Large intestine (tissue), 3 donors: Measurements from ENCODE around the gene FRAT2. TPM values are rescaled to one million over a fixed set of nuclear protein-coding genes. Genes with fewer than 3 reads are reported as not detected.

Experiments
- DNase-seq, 2 donors: peaks; one replicate each; pipeline versions ENCODE4 v3.0.0 to v3.0.0-alpha.2; 2013
- H3K27ac ChIP-seq: one replicate; pipeline ENCODE4 v1.5.1; 2013; ENCODE audit warnings: low read length
- H3K27me3 ChIP-seq: 2 replicates; pipeline ENCODE4 v1.6.1; 2013; ENCODE audit warnings: low read length; ENCODE audit not compliant: control insufficient read depth, insufficient read depth
- H3K36me3 ChIP-seq: 2 replicates; pipeline ENCODE4 v1.6.1; 2013; ENCODE audit warnings: low read length; ENCODE audit not compliant: control insufficient read depth, insufficient read depth
- H3K4me1 ChIP-seq: one replicate; pipeline ENCODE4 v1.6.1; 2013; ENCODE audit warnings: low read length; ENCODE audit not compliant: control insufficient read depth, insufficient read depth
- H3K4me3 ChIP-seq: one replicate; pipeline ENCODE4 v1.5.1; 2013; ENCODE audit warnings: low read length
- H3K9me3 ChIP-seq: one replicate; pipeline ENCODE4 v1.6.1; 2013; ENCODE audit warnings: mild to moderate bottlenecking, low read depth, low read length, moderate library complexity; ENCODE audit not compliant: control insufficient read depth
- WGBS: methylation state at CpG from one replicate; pipeline ENCODE4 v1.1.5; 2013; ENCODE audit warnings: low lambda C conversion rate; ENCODE audit not compliant: insufficient coverage; 5-methylcytosine and 5-hydroxymethylcytosine counted together
- polyA plus RNA-seq: library from polyadenylated mRNA; unstranded; fragments of 120-200 nt; gene quantifications from one replicate; pipeline ENCODE4 v1.2.1, GENCODE V29; 2013

FRAT2 gene
- polyA plus RNA-seq, 1 donor, result 26.0 TPM

GRCh38 chr10:97372233-97372875 lies 37.8 kb upstream of the FRAT2 start:
- H3K27ac ChIP-seq, result no peak overlapping the region
- no peaks in the 10 kb centered on the region for H3K4me1 ChIP-seq
- H3K9me3 ChIP-seq, result no peaks in the 10 kb centered on the region
- H3K36me3 ChIP-seq, result peaks cover 67% of the 10 kb centered on the region
- no peak for DNase-seq
- no peaks in the 10 kb centered on the region for H3K27me3 ChIP-seq
- H3K4me3 ChIP-seq, result no peak overlapping the region
- no CpG with 5 or more reads among the region's 7 CpGs for WGBS

DNA sequence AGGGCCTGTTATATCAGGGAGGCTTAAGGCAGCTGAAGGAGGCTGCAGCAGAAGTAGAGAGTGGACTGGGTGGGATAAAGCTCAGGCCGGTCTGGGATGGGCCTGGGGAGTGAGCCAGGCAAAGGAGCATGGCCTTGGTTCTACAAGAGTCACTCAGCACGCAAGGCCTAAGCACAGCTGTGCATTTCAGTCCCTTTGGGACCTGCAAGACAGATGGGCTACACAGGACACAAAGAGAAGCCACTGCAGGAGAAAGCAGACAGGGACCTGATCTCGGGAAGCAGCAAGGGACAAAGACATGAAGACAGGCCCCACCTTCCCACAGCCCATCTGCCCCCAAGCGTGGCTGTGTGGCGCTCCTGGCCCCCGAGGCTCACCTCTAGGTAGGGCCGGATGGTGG lies 37.2 kb upstream of the FRAT2 start:
- no CpG with 5 or more reads among the region's 7 CpGs for WGBS
- H3K9me3 ChIP-seq, result no peaks in the 10 kb centered on the region
- no peak overlapping the region for H3K27ac ChIP-seq
- H3K36me3 ChIP-seq, result peaks cover 73% of the 10 kb centered on the region
- DNase-seq, result no peak
- no peaks in the 10 kb centered on the region for H3K4me1 ChIP-seq
- no peaks in the 10 kb centered on the region for H3K27me3 ChIP-seq
- H3K4me3 ChIP-seq, result no peak overlapping the region

DNA sequence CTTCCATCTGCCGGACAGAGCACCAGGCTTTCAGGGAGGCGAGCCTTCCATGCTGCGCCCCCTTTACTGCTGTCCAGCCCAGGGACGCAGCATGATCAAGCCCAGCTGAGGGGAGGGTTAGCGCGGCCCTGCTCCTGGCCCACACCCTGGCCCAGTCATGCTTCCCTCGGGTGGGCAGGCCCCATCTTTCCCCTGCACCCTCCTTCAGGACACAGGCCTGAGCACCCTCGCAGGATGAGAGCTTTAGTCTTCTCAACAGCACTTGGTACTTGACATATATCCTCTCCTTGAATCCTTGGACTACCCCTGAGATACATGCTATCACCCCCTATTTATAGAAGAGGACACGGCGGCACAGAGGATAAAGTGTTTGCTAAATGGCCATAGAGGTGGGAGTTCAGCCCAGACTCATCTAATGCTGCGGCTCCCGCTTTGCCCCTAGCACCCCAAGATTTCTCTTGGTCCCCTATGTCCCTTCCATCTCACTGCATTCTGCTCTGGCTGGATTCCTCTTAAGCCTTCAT lies 32.7 kb upstream of the FRAT2 start:
- no peaks in the 10 kb centered on the region for H3K27me3 ChIP-seq
- H3K27ac ChIP-seq, result no peak overlapping the region
- H3K36me3 ChIP-seq, result peaks cover 86% of the 10 kb centered on the region
- DNase-seq, result no peak
- H3K4me3 ChIP-seq, result no peak overlapping the region
- no peaks in the 10 kb centered on the region for H3K9me3 ChIP-seq
- H3K4me1 ChIP-seq, result no peaks in the 10 kb centered on the region
- no CpG with 5 or more reads among the region's 12 CpGs for WGBS

GRCh38 chr10:97366572-97366971 lies 32.0 kb upstream of the FRAT2 start:
- Histone ChIP-seq H3K36me3 (peaks cover 80% of the 10 kb centered on the region), H3K27ac (no peak overlapping the region)
- no CpG with 5 or more reads among the region's 11 CpGs for WGBS

GRCh38 chr10:97365761-97366351 lies 31.3 kb upstream of the FRAT2 start:
- no peak for DNase-seq
- Histone ChIP-seq H3K4me3 (no peak overlapping the region), H3K27me3 (no peaks in the 10 kb centered on the region), H3K36me3 (peaks cover 72% of the 10 kb centered on the region), H3K4me1 (no peaks in the 10 kb centered on the region), H3K27ac (no peak overlapping the region), H3K9me3 (no peaks in the 10 kb centered on the region)
- WGBS, result 97% methylated on average over 5 of the region's 19 CpGs

More at GRCh38 chr10:97366572-97366971, 32.0 kb upstream of the FRAT2 start:
- no peaks in the 10 kb centered on the region for H3K4me1 ChIP-seq
- H3K4me3 ChIP-seq, result no peak overlapping the region
- no peak for DNase-seq
- H3K27me3 ChIP-seq, result no peaks in the 10 kb centered on the region
- H3K9me3 ChIP-seq, result no peaks in the 10 kb centered on the region

DNA sequence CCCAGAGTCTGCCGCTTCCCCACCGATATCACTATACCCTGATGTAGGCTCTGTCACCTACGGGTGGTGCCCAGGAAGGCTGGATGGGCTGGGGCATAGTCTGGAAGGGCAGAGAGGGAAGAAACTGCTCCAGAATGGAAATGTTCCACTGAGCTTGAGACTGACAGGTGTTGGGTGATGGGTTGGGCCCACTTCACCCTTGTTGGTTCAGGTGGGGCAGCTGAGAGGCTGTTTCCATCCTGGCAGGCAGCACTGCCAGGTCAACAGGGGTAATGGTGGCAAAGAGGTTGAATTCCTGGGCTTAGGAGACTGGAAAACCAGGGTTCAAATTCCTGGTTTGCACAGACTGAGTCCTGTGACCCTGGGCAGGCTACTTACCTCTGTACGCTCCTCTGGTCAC lies 28.5 kb upstream of the FRAT2 start:
- Histone ChIP-seq H3K27ac (no peak overlapping the region), H3K36me3 (peaks cover 67% of the 10 kb centered on the region), H3K4me1 (no peaks in the 10 kb centered on the region), H3K27me3 (no peaks in the 10 kb centered on the region), H3K9me3 (no peaks in the 10 kb centered on the region), H3K4me3 (no peak overlapping the region)
- WGBS, result no CpG with 5 or more reads among the region's 4 CpGs
- no peak for DNase-seq

DNA sequence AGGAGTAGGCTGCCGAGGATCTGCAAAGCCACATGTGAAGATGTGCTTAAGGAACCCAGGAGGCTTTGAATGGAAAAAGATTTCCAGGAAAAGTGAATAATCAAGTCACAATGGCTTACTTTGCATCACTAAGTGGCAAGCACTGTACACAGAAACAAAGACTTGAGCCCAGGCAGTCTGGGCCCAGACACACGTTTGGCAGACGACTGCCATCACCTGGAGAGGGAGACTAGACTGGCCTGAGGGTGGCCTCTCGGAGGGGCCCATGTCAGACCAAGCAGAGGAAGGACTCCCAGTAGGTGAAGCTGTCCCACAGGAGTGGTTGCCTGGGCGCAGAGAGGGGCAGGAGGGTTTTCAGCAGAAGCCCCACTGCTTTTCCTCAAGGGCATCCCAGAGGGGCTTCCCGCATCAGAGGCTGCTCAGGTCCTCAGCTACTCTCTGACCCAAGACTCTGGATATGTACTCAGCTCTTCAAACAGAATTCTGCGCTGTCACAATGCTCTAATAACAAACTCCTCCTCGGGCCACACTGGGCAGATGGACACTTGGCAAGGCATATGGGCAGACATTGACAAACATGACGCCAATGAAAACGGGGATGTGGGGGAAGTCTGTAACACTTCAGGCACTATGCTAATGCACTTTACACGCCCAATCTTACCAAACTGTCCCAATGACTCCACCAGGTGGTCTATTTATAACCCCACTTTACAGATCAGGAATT lies 27.9 kb upstream of the FRAT2 start:
- DNase-seq, result no peak
- Histone ChIP-seq H3K4me3 (no peak overlapping the region), H3K9me3 (no peaks in the 10 kb centered on the region), H3K27me3 (no peaks in the 10 kb centered on the region), H3K36me3 (peaks cover 66% of the 10 kb centered on the region), H3K4me1 (peaks cover under 1% of the 10 kb centered on the region), H3K27ac (no peak overlapping the region)
- 100% methylated on average over 1 of the region's 11 CpGs for WGBS

- no CpG with 5 or more reads among the region's 11 CpGs for WGBS
- peaks cover 8% of the 10 kb centered on the region for H3K4me1 ChIP-seq
- H3K27ac ChIP-seq, result no peak overlapping the region
- no peak overlapping the region for H3K4me3 ChIP-seq
- H3K27me3 ChIP-seq, result no peaks in the 10 kb centered on the region
- peaks cover 62% of the 10 kb centered on the region for H3K36me3 ChIP-seq
- no peaks in the 10 kb centered on the region for H3K9me3 ChIP-seq
- DNase-seq, result no peak
These were observed 27.0 kb upstream of the FRAT2 start for GRCh38 chr10:97361537-97361901.

DNA sequence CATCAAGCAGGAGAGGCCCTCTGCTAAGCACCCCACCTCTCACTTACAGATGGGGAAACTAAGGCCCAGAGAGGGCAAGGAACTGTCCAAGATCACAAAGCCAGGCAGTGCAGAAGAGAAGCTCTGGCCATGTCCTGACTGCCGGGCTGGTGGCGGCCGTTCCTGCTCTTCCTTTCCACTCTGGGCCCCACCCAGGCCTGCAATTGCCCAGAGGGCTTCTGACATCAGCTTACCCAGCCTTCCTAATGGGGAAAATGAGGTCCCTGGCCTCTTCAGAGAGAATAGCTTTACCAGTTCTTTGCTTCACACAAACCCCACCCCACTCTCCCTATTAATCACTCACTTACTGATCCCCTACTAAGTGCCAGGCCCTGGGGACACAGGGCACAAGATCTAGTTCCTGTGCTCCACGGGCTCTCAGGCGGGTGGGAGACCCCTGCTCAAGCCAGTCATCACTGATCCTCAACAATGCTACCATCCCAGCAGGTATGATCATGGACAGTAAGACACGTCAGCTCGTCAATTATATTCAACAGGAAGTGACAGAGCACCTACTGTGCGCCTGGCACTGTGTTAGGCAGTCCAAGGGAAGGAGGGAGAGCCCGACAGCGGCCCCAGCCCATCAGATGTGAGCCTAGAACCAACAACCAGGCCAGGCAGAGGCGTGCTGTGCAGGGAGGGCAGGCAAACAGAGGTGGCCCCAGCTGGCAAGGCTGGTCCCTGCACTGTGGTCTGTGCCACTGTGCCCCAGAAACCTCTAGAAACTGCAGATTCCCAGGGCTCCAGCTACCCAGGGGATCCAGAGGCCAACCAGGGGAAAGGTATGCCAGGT lies 26.4 kb upstream of the FRAT2 start:
- Histone ChIP-seq H3K4me3 (no peak overlapping the region), H3K9me3 (no peaks in the 10 kb centered on the region), H3K27me3 (no peaks in the 10 kb centered on the region), H3K27ac (no peak overlapping the region), H3K36me3 (peaks cover 62% of the 10 kb centered on the region), H3K4me1 (peaks cover 8% of the 10 kb centered on the region)
- DNase-seq, result no peak
- WGBS, result no CpG with 5 or more reads among the region's 11 CpGs

DNA sequence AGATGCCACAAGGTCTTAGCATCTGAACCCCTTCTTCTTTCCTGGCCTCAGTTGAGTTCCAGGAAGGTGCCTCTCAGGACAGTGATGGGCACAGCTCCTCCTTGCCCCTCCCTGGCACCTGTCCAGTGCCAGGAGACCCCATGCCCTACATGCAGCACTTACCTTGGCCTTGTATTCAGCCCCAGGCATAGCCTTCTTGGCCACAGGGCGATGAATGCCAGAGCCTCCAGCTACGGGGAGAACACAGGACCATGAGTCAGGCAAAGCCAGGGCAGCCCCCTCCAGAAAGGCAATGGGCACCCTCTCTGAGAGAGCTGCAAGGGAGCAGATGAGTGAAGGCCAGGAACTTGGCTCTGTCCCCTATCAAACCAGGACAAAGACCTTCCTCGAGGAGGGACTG lies 24.3 kb upstream of the FRAT2 start:
- no peaks in the 10 kb centered on the region for H3K27me3 ChIP-seq
- H3K36me3 ChIP-seq, result peaks cover 48% of the 10 kb centered on the region
- no peak for DNase-seq
- no CpG with 5 or more reads among the region's 3 CpGs for WGBS
- H3K4me1 ChIP-seq, result peaks cover 8% of the 10 kb centered on the region
- H3K4me3 ChIP-seq, result no peak overlapping the region
- H3K9me3 ChIP-seq, result no peaks in the 10 kb centered on the region
- H3K27ac ChIP-seq, result no peak overlapping the region
